PC-9 (cell line): ENCODE measurements around the gene WSCD2. TPM values are rescaled to one million over a fixed set of nuclear protein-coding genes. Genes with fewer than 3 reads are reported as not detected.

Experiments
- BruUV-seq: library from RNA; stranded (reverse); fragments of 400-500 nt; replicated peaks from 2 replicates; lab custom pipeline; 2021; lab: Mats Ljungman, UMichigan
- CTCF ChIA-PET: fragments of 300-600 bp; sonication (Branson Sonifier 250); formaldehyde crosslinking; loops from one replicate; lab custom pipeline; 2022; ENCODE audit warnings: antibody characterized with exemption; lab: Charles Lee
- POLR2A ChIA-PET: fragments of 300-600 bp; sonication (Branson Sonifier 250); formaldehyde crosslinking; loops from one replicate; lab custom pipeline; 2022; ENCODE audit warnings: antibody characterized with exemption; ENCODE audit not compliant: unreplicated experiment; lab: Charles Lee
- DNase-seq, 2 experiments: peaks; one replicate each; pipeline versions ENCODE4 v3.0.0 to v3.0.0-alpha.2; 2015 to 2022; ENCODE audit warnings: mixed read lengths in 1 of 2
- H2AFZ ChIP-seq: fragments of 200-600 bp; sonication (generic); 2 replicates; pipeline ENCODE4 v1.8.1; 2017; ENCODE audit warnings: antibody characterized with exemption
- H3F3A ChIP-seq: fragments of 200-600 bp; sonication (generic); 2 replicates; pipeline ENCODE4 v1.8.1; 2017; ENCODE audit warnings: antibody characterized with exemption, mild to moderate bottlenecking, low read depth; ENCODE audit not compliant: insufficient read depth
- H3K27ac ChIP-seq: fragments of 200-600 bp; sonication (generic); 2 replicates; pipeline ENCODE4 v1.6.1; 2016; ENCODE audit warnings: mixed run types
- H3K27me3 ChIP-seq: fragments of 200-600 bp; sonication (generic); 2 replicates; pipeline ENCODE4 v1.6.1; 2016; ENCODE audit warnings: low read depth, mixed run types; ENCODE audit not compliant: insufficient read depth
- H3K36me3 ChIP-seq: fragments of 200-600 bp; sonication (generic); 2 replicates; pipeline ENCODE4 v1.6.1; 2016; ENCODE audit warnings: low read depth, mixed run types
- H3K4me1 ChIP-seq: fragments of 200-600 bp; sonication (generic); replicated peaks from 2 replicates; pipeline ENCODE4 v1.6.1; 2016; ENCODE audit warnings: mixed run types; ENCODE audit not compliant: insufficient read depth
- H3K4me2 ChIP-seq: fragments of 200-600 bp; sonication (generic); 2 replicates; pipeline ENCODE4 v1.6.1; 2017; ENCODE audit warnings: mixed run types
- H3K4me3 ChIP-seq: fragments of 200-600 bp; sonication (generic); 2 replicates; pipeline ENCODE4 v1.6.1; 2016; ENCODE audit warnings: mixed run types
- H3K79me2 ChIP-seq: fragments of 200-600 bp; sonication (generic); 2 replicates; pipeline ENCODE4 v1.6.1; 2017; ENCODE audit warnings: low read depth, mixed run types
- H3K9me2 ChIP-seq: fragments of 200-600 bp; sonication (generic); 2 replicates; pipeline ENCODE4 v1.8.1; 2017; ENCODE audit warnings: mild to moderate bottlenecking; ENCODE audit not compliant: insufficient read depth
- H3K9me3 ChIP-seq: fragments of 200-600 bp; sonication (generic); 2 replicates; pipeline ENCODE4 v1.8.1; 2016; ENCODE audit warnings: low read depth; ENCODE audit not compliant: insufficient read depth
- H4K20me1 ChIP-seq: fragments of 200-600 bp; sonication (generic); 2 replicates; pipeline ENCODE4 v1.8.1; 2017; ENCODE audit not compliant: insufficient read depth
- CTCF ChIP-seq: fragments of 200-600 bp; sonication (generic); conservative IDR thresholded peaks from 2 replicates; pipeline ENCODE4 v1.6.1; 2017; ENCODE audit warnings: mixed run types, antibody characterized with exemption, mild to moderate bottlenecking, moderate library complexity
- EZH2 ChIP-seq: fragments of 200-600 bp; sonication (generic); IDR thresholded peaks from 2 replicates; pipeline ENCODE4 v1.8.0; 2017; ENCODE audit warnings: antibody characterized with exemption, low read depth
- intact Hi-C: fragments of 100-400 bp; cut with micrococcal nuclease; formaldehyde crosslinking; loops from one replicate; pipeline ENCODE4 v1.10.0; 2022; ENCODE audit not compliant: unreplicated experiment
- total RNA-seq: library from RNA; stranded (reverse); gene quantifications from 2 replicates; pipeline ENCODE4 v1.2.3, GENCODE V29; 2021

WSCD2 gene
- total RNA-seq, 1 experiment from 2014 or later, result not detected

- no peak for DNase-seq
- H3K4me3 ChIP-seq, result no peak overlapping the region
- no peak overlapping the region for H3K27ac ChIP-seq
- H3K27me3 ChIP-seq, result peaks cover 40% of the 10 kb centered on the region
- H2AFZ ChIP-seq, result no peak overlapping the region
- intact Hi-C loops, result no loop called here
- ChIA-PET POLR2A (no interaction called here), CTCF (no interaction called here)
- H4K20me1 ChIP-seq, result no peaks in the 10 kb centered on the region
- H3K4me2 ChIP-seq, result no peak overlapping the region
- no peaks in the 10 kb centered on the region for H3K36me3 ChIP-seq
- H3K79me2 ChIP-seq, result no peaks in the 10 kb centered on the region
- TF ChIP-seq EZH2 (no peak), CTCF (no peak)
- no peaks in the 10 kb centered on the region for H3F3A ChIP-seq
- BruUV-seq, result no TSS peak
- H3K9me2 ChIP-seq, result no peaks in the 10 kb centered on the region
- no peaks in the 10 kb centered on the region for H3K9me3 ChIP-seq
- H3K4me1 ChIP-seq, result no peaks in the 10 kb centered on the region
Observed at GRCh38 chr12:108123402-108123801, 5.7 kb upstream of the WSCD2 start.

GRCh38 chr12:108125073-108125472 lies 4.0 kb upstream of the WSCD2 start:
- TF ChIP-seq CTCF (no peak), EZH2 (no peak)
- H3K27ac ChIP-seq, result no peak overlapping the region
- peaks cover 41% of the 10 kb centered on the region for H3K27me3 ChIP-seq
- no peaks in the 10 kb centered on the region for H4K20me1 ChIP-seq
- no TSS peak for BruUV-seq
- H3K36me3 ChIP-seq, result no peaks in the 10 kb centered on the region
- no peak overlapping the region for H2AFZ ChIP-seq
- H3F3A ChIP-seq, result no peaks in the 10 kb centered on the region
- H3K4me2 ChIP-seq, result no peak overlapping the region
- intact Hi-C loops, result no loop called here
- H3K79me2 ChIP-seq, result no peaks in the 10 kb centered on the region
- H3K9me2 ChIP-seq, result no peaks in the 10 kb centered on the region
- H3K4me1 ChIP-seq, result no peaks in the 10 kb centered on the region
- no peak overlapping the region for H3K4me3 ChIP-seq
- no peaks in the 10 kb centered on the region for H3K9me3 ChIP-seq
- CTCF ChIA-PET, result no interaction called here
- POLR2A ChIA-PET, result no interaction called here
- DNase-seq, result no peak

- Histone ChIP-seq H3K27ac (no peak overlapping the region), H2AFZ (no peak overlapping the region), H3K79me2 (no peaks in the 10 kb centered on the region), H3K4me1 (no peaks in the 10 kb centered on the region), H3K4me3 (no peak overlapping the region), H3F3A (no peaks in the 10 kb centered on the region), H3K9me3 (no peaks in the 10 kb centered on the region), H3K27me3 (peaks cover 41% of the 10 kb centered on the region; the same call in 1 of the 2 replicates), H3K4me2 (no peak overlapping the region), H3K36me3 (no peaks in the 10 kb centered on the region), H4K20me1 (no peaks in the 10 kb centered on the region), H3K9me2 (no peaks in the 10 kb centered on the region)
- BruUV-seq, result no TSS peak
- no peak for TF ChIP-seq CTCF
- no peak for TF ChIP-seq EZH2
- intact Hi-C loops, result no loop called here
- ChIA-PET CTCF (no interaction called here), POLR2A (no interaction called here)
- no peak for DNase-seq
Observed at GRCh38 chr12:108126212-108126611, 2.9 kb upstream of the WSCD2 start.
